Activated CD4-positive, CD25-positive, alpha-beta regulatory T cell (primary cell): ENCODE measurements around the gene CD86.

Experiments
- DNase-seq, 4 experiments: peaks; one replicate each; lab custom pipeline; 2025; lab: John Stamatoyannopoulos, UW

Gene CD86

DNA sequence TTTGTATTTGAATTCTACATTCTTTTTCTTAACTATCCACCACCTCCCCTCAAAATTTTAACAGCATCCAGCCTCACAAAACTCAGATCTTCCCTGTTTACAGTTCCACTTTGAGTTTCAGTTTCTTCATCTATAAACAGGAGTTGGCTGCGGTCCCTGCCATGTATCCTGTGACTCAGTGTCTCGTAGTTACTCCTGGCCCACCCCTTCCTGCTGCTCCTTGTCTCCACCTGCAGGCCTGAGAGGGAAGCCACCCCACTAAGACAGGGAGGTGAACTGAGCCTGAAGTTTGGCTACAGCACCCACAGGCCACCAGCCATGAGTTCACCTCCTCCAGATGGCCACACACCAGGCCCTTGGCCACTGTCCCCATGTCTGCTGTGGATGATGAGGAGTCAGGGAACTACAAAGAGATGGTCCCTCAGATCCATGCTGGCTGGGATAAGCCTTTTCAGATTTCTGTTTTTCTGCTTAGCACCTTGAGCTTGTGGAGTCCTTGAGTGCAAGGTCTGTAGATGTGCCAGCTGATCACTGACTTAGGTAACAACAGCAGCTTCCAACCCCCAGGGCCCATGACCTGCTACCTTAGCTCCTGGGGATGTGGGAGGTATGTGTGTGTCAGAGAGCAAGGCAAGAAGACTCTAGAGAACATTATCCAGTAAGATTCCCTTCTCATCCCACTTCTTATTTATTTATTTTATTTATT lies 37.5 kb downstream of the CD86 start:
- no peak for DNase-seq

DNA sequence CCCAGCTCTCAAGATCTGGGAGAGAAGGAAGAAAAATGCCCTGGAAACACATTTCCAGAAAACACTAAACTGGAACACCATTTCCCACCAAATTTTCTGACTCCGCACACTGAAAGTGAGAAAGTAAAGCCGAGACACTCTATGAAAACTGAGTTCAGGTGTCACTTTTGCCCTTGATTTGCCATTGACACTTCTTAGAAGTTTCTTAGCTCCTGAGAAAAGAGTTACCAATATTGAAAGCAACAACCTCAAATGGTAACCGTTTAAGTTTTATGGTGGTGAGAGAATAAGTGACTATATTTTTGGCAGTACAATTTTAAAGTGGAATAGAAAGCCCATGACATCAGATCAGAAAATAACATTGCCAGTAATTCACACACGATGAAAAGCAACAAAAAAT lies 39.0 kb downstream of the CD86 start:
- DNase-seq: no peak

DNA sequence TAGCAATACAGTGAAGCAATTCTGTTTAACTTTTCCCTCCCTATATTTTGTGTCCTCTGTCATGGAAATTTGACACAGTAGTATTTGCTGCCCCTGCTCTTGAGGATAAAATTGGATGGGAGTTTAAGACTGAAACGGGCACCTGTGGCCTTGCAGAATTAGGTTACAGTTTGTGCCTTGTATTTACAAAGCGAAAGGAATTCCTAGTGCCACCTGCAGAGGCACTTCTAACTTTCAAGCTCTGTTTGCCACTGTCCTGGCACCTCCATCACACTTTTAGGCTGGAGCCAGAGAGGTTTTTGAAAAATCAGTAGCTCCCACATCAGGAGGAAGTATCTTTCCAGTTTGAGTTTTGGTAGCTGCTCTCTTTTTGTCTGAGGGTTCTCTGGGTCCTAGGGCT lies 39.5 kb downstream of the CD86 start:
- no peak for DNase-seq

DNA sequence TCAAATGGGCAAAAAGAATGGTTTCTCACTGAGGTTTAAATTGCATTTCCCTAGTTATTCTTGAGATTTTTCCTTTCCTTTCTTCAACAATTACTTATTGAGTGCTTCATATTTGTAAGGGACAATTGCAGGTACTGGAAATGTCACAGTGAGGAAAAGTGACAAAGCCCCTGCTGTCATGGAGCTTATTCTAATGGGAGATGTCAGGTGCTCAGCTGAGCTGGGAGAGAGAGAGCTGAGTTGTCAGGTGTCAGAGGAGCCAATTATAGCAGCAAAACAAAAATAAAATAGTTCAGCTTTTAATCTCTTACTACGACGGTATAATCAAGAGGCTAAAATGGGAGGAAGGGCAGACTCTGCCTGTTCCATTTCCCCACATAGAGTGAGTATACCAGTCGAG lies 42.0 kb downstream of the CD86 start:
- DNase-seq: no peak

DNA sequence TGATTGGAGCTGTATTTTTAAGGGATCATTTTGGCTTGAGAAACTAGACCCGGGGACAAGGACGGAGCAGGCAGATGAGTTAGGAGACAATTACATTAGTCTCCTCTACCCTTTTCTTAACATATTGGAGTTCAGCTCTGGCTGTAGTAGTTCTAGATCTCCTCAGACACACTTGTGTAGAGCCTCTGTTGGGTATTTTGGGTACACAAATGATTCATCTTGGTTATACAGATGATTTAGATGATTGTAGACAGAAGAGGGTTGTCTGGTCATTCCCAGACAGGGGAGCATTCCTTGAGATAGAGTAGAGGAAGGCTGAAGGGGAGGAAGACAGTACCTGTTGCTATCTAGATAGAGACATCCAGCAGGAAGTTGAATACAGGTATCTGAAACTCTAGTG lies 43.4 kb downstream of the CD86 start:
- DNase-seq: no peak

DNA sequence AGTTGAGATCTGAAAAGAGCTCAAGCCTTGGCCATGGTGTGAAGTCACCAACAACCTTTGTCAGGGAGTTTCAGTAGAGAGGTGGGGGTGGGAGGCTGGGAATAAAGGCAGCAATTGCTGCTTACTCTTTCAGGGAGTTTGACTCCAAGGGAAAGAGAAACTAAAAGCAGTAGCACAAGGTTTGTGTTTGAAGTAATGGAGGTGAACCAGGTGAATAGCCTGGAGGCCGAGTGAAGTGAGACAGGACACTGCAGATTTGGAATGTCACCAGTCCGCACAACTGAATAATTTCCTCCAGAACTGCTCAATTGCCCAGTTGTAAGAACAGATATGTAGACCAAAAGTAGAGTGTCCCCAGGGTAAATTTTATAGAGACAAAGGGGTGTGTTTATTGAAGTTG lies 44.1 kb downstream of the CD86 start:
- DNase-seq: no peak

DNA sequence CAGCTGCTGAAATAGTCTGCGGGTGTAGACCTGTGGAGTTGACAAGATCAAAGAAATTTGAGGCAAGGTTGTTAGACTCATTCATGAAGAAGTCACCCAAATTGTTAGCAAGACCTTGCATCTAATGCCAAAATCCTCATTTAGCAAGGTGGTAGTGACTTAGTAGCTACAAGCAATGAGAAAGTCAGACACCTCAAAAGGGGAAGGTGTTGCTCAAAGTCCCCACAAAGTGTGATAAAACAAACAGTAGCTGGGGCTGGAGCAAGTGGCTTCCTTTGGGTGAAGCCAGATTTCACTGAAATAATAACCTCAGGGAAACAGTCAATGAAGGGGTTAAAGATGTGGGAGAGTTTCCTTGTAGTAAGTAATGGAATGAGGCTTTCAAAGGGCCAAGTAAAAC lies 44.9 kb downstream of the CD86 start:
- no peak for DNase-seq

DNA sequence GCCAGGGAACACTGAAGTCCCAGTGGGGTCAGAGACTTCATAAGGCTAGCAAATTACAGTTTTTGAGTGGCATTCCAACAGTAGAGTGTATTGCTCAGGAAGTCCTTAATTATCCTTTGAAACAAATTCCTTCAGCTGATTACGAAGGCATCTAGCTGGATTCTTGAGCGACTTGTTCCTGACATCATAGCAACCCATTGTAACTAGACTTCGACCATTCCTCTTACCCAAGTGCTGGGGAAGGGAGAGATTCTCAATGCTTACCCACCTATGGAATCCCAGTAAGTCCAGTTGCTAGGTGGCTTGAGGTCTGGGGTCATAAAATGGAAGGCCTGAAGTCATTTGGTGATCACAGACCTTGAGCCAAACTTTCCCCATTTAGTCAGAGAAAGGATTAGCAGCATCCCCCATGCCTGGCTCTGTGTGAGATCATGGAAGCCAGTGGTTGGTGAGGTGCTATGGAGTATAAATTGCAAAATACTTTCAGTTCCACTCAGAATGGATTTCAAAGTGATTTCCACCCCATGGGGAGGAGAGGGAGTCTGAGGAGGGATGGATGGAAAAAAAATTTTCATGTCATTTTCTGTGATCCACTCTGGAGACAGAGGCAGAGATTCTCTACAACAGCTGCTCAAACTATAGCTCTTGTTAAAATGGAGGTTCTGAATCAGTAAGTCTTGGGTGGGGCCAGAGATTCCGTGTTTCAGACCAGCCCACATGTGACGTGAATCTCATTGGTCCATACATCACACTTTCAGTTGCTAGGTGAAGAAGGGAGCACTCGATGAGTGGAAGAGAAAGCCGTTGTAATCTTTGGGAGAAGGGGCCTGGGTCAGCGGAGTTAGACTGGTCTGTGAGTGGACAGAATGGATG lies 45.7 kb downstream of the CD86 start:
- no peak for DNase-seq

DNA sequence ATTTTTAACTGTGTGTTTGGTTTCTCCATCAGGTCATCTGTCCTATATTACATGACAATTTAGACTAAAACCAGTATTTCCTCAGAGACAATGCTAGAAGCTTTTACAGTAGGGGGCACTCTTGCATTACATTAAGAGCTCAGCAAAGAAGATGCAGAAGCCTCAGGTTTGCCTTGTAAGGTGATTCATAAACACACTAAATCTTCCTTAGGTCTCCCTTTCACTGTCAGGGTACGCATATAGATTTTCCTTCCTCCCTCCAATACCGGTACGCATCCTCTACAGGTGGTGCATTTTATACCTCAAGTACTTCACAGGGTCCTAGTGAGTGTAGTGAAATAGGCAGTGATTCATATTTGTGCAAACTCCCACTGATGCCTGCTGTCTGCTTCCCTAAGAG lies 46.5 kb downstream of the CD86 start:
- DNase-seq: no peak

DNA sequence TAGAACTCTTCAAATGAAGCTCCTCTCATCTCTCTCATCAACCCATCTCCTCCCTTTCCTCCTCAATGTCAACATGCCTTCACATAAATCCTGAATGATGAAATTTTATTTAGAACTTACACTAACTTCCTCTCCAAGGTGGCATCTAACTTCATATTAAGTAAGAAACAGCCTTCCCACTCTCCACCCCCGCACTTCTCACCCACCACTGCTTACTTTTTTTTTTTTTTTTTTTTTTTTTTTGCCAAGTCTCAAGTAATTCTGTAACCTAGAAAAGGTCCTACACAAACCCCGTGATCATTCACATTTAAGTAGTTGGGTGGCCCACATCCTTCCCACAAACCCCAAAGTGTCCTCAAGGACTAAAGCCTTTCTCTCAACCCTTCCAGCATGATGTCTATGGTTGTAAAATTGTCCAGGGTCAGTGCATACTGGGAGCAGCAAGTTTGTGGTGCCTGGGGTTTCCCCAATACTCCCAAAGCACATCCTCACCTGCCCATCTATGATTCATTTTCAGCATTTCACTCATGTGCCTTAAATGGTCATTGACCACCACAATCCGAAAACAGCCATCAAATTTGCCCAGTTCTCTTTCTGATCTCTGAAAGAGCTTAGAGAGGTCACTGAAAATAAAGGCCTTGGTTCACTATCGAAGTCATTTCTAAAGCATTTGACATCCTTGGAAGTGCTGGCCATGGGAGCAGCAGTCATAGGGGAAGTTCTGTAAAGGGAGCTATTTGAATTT lies 47.2 kb downstream of the CD86 start:
- no peak for DNase-seq

DNA sequence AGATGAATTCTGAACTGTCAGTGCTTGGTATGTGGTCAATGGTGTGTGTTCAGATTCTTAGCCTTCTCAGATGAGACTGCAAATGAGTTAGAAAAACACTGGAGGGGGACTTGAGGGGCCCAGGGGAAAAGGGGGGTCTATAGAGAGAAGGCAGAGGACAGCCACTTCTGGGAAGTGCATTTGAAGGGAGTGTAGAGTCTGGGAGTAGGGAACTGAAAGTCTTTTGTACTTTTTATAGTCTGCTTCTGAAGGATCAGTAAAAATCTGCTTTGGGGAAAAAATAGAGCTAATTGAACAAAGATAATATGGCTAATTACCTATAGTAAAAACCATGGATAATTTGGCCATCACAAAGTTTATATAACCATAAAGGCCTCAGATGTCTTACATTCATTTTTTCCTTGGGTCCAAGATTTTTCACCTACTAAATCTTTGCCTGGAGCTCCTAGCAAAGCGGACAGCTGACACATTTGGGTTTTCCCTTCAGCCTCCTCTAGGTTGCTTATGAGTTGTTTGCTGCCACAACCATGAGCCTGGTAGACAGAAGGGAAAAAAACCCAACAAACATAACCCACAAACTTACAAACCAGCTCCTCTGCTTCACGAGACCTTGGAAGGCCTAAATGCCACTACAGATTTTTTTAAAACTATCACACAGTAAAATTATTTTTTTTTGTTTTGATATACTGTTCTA lies 48.8 kb downstream of the CD86 start:
- DNase-seq: no peak

DNA sequence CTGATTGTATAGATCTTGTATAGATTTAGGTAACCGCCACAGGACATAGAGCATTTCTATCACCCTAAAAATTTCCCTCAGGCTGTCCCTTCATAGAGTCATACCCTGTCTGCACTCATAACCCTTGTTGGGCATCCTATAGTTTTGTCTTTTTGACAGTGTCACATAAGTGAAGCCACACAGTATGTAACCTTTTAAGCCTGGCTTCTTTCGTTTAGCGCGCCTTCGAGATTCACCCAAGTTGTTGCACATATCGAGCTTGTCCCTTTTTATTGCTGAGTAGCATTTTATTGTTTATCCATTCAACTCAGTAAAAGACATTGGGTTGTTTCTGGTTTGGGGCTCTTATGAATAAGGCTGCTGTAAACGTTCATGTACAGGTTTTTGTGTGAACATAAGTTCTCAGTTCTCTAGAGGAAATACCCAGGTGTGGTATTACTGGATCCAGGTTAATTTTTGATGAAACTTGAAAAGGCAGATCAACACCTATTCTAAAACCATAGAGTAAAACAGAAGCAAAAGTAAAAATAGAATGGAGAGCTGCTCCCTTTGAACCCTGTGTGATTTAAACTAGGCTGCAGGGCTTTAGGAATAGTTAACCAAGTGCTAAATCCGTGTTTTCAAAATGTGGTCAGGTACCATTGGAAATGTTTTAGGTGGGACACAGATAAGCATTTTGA lies 49.5 kb downstream of the CD86 start:
- no peak for DNase-seq

DNA sequence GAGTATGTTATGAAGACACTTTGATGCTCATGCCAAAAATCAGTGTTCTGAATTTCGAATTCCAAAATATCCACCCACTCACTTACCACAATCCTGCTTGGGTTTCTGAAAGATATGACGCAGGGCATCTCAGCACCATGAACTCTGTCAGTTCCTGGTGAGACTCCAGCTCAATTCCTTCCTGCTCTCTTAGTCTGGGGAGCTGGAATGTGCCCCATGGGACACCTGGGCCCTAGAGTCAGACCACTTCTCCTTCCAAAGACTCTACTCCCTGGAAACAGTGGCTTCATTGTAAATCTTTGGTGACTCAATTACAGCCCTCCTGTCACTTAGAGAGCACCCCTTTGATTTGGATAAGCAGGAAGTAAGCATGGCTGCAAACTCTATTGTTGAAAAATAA lies 50.5 kb downstream of the CD86 start:
- no peak for DNase-seq

DNA sequence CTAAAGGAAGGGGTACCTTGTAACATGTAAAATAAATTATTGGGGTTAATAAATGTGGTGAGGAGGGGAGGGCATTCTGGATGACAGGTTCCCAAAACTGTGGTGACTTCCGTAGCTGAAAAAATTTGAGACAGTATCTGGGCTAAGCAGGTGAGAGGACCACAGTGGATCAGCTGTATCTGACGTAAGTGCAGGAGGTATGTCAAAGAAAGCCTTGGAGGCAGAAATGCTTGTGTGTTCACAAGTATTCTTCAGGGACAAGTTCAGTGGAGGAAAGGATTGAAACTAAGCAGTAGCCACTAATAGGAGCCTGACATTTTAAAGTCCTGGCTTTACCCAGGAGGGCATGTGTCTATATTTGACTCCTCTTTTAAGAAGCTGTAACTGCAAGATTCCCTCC lies 52.0 kb downstream of the CD86 start:
- no peak for DNase-seq

DNA sequence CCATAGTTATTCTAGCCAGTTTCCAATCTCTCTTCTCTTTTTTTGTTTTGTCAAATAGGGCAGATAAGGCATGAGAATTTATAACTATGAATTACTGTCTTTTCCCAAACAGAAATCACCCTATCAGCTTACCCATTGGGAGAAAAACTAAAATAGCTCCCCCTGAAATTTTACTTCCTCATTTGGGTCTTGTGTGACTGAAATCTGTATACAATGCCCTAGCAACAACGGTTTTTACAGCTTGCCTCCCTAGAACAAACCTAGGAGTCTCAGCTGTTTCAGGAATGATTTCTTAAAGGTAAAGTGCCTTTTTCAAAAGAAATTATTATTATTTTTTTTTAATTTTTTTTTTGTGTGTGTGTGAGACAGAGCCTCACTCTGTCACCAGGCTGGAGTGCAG lies 56.8 kb downstream of the CD86 start:
- no peak for DNase-seq

DNA sequence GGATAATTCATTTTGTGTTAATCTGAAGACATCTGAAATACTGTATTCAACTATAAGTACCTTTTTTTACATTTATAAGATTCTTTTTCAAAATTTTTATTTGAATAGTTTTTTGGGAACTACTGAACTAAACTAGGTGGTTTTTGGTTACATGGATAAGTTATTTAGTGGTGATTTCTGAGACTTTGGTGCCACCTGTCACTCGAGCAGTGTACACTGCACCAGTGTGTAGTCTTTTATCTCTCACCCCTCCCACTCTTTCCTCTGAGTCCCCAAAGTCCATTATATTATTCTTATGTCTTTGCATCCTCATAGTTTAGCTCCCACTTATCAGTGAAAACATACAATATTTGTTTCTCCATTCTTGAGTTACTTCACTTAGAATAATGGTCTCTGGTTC lies 57.6 kb downstream of the CD86 start:
- no peak for DNase-seq

DNA sequence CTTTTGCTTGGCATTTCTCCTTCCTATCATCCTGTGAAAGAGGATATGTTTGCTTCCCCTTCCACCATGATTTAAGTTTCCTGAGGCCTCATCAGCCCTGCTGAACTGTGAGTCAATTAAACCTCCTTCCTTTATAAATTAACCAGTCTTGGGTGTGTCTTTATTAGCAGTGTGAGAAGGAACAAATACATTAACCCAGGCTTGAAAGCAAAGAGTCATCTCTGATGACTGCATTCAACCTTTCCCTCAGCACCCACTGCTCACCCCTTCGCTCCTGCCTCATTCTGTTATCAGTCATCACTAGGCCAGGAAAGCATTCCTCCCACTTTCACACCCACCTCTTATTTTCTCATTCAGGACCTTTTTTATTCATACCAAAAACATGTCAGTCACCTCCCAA lies 68.7 kb downstream of the CD86 start:
- no peak for DNase-seq

DNA sequence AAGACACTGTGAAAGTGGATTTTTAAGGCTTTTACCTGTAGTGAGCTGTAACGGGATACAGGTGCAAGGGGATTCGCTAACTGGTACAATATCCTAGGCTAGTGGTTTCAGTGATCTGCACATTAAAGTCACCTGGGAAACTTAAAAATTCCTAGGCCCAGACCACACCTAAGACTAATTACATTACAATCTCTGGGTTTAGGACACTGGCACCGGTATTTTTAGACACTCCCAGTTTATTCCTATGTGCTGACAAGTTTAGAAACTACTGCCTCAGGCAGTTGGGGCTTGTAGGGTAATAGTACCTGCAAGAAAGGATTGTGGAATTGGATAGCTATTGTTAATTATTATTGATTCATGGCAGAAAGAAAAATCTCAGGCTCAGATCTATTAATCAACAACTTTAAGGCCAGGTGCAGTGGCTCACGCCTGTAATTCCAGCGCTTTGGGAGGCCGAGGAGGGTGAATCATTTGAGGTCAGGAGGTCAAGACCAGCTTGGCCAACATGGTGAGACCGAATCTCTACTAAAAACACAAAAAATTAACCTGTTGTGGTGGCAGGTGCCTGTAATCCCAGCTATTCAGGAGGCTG lies 77.9 kb downstream of the CD86 start:
- DNase-seq: no peak

DNA sequence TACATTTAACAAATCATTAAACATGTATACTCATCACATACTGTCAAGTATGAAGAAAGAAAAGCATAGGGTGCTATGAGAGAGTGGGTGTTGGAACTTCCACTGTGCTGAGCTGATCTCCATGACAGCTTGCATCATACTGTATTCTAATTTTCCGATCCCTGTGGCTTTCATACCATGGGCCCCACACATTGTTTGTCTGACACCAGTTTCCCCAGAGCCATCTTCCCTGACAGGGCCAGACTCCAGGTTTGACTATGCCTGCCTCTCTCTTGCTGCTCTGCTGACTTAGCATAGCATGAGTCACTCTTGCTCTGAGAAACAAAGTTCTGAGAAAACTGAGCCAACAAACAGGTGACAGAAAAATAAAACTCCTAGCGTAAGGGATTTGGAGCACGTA lies 91.3 kb downstream of the CD86 start:
- no peak for DNase-seq

DNA sequence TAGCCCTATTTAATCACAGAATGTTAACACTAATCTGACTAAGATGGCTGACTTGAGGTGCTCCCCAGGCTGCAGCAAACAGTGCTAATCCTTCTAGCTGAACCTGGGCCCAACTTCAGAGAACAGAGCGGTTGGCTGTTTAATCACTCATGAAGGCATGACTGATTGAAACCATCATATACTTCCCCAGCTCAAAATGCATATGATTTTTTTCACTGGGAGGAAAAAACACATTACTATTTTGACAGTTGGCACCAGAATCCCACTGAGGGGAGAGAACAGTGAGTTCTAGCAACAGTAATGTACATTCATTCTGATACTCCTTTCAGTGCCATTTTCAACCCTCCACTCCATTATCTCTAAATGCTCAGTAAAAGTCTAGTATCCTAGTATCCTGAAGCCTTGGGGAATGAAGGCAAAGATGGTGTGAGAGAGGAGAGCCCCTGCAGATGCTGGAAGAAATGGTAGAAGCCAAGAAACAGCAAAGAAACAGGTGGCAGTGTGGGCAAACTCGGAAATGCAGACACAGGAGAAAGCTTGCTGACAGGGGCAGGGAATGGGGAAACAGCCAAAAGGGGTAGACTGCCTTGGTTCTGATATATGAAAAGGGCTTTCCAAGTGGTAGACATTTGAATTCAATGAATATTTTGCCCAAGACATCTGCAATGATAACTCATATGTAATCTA lies 93.9 kb downstream of the CD86 start:
- no peak for DNase-seq

DNA sequence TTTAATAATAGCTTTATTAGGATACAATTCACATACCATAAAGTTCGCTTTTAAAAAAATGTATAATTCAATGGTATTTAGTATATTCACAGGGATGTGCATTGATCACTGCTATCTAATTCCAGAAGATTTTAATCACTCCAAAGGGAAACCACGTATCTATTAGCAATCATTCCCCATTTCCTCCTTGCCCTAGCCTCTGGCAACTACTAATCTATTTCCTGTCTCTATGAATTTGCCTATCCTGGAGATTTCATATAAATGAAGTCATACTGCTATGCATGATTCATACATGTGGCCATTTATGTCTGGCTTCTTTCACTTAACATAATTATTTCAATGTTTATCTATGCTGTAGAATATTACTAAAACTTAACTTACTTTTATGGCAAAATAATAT lies 96.3 kb downstream of the CD86 start:
- no peak for DNase-seq
